HEK293 (cell line): Measurements from ENCODE around the gene CEP63.

ENCODE experiments used
- ZNF677 ChIP-seq: fragments of 450-650 bp; IDR thresholded peaks from 2 replicates; pipeline ENCODE4 v1.5.0; 2018; ENCODE audit warnings: missing biosample characterization, mild to moderate bottlenecking, missing genetic modification characterization, moderate library complexity
- TF ChIP-seq, protein P1 (sequence below): fragments of 450-650 bp; formaldehyde crosslinking; IDR thresholded peaks from 2 replicates; pipeline ENCODE4 v1.5.1; 2016; ENCODE audit warnings: missing biosample characterization, missing genetic modification characterization
- TF ChIP-seq, protein P2 (sequence below): fragments of 450-650 bp; formaldehyde crosslinking; IDR thresholded peaks from 2 replicates; pipeline ENCODE4 v1.5.1; 2017; ENCODE audit warnings: missing biosample characterization, missing genetic modification characterization

DNA sequence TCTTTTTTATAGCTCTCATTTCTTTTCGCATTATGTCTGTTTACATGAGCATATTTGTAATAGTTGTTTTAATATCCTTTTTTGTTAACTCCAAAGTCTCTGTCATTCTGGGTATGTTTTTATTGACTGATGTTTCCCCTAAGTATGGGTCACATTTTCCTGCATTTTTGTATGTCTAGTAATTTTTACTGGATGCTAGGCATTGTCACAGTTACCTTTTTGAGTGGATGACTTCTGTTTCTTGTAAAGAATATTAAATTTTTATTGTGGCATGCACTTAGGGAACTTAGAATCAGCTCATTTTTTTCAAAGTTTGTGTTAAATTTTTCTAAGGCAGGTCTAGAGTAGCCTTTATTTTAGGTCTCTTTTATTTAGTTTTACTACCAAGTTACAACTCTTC is 40.8 kb upstream of the CEP63 start:
- TF ChIP-seq, protein P1, sequence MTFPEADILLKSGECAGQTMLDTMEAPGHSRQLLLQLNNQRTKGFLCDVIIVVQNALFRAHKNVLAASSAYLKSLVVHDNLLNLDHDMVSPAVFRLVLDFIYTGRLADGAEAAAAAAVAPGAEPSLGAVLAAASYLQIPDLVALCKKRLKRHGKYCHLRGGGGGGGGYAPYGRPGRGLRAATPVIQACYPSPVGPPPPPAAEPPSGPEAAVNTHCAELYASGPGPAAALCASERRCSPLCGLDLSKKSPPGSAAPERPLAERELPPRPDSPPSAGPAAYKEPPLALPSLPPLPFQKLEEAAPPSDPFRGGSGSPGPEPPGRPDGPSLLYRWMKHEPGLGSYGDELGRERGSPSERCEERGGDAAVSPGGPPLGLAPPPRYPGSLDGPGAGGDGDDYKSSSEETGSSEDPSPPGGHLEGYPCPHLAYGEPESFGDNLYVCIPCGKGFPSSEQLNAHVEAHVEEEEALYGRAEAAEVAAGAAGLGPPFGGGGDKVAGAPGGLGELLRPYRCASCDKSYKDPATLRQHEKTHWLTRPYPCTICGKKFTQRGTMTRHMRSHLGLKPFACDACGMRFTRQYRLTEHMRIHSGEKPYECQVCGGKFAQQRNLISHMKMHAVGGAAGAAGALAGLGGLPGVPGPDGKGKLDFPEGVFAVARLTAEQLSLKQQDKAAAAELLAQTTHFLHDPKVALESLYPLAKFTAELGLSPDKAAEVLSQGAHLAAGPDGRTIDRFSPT (tag by site-specific recombination) = no peak
- TF ChIP-seq, protein P2, sequence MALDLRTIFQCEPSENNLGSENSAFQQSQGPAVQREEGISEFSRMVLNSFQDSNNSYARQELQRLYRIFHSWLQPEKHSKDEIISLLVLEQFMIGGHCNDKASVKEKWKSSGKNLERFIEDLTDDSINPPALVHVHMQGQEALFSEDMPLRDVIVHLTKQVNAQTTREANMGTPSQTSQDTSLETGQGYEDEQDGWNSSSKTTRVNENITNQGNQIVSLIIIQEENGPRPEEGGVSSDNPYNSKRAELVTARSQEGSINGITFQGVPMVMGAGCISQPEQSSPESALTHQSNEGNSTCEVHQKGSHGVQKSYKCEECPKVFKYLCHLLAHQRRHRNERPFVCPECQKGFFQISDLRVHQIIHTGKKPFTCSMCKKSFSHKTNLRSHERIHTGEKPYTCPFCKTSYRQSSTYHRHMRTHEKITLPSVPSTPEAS (tag by site-specific recombination) = no peak
- no peak for TF ChIP-seq ZNF677 (tag by site-specific recombination)
